Endothelial cell of umbilical vein (primary cell): ENCODE measurements around the gene OR4E1. TPM values are rescaled to one million over a fixed set of nuclear protein-coding genes. Genes with fewer than 3 reads are reported as not detected.

Experiments
- BruUV-seq: library from RNA; stranded (reverse); fragments of 400-500 nt; replicated peaks from 2 replicates; lab custom pipeline; 2021; lab: Mats Ljungman, UMichigan
- CTCF ChIA-PET: fragments of 300-600, 350-600 bp; sonication (Branson Sonifier 250); formaldehyde crosslinking; loops from one replicate; lab custom pipeline; 2021; ENCODE audit warnings: antibody characterized with exemption, inconsistent platforms; lab: Charles Lee
- POLR2A ChIA-PET: fragments of 300-600, 350-600 bp; sonication (Branson Sonifier 250); formaldehyde crosslinking; loops from one replicate; lab custom pipeline; 2021; ENCODE audit warnings: antibody characterized with exemption, inconsistent platforms; lab: Charles Lee
- DNase-seq: peaks from one replicate; pipeline ENCODE4 v3.0.0-alpha.2; 2011; ENCODE audit warnings: low read depth, low spot score
- FAIRE-seq: peaks from 2 replicates; lab custom pipeline; 2011; peaks lifted over from hg19 to GRCh38; lab: Jason Lieb, UNC
- H2AFZ ChIP-seq: 2 replicates; pipeline ENCODE4 v1.6.0; 2012; ENCODE audit warnings: low read depth, low read length, control low read depth, inconsistent platforms
- H3K27ac ChIP-seq: 2 replicates; pipeline ENCODE4 v1.5.1; 2011; ENCODE audit warnings: low read depth, mild to moderate bottlenecking, control low read depth, low read length, moderate library complexity; ENCODE audit not compliant: insufficient read depth
- H3K27me3 ChIP-seq, 2 experiments: 2 replicates each; pipeline versions ENCODE4 v1.6.0 to v1.6.1; 2011; ENCODE audit warnings: low read length in 2 of 2, mixed read lengths in 1 of 2; ENCODE audit not compliant: control insufficient read depth in 2 of 2, insufficient read depth in 2 of 2
- H3K36me3 ChIP-seq, 2 experiments: 2 replicates in 1 of 2; 3 replicates in 1 of 2; pipeline ENCODE4 v1.5.1; 2011; ENCODE audit warnings: low read length in 2 of 2, mild to moderate bottlenecking in 1 of 2, moderate library complexity in 1 of 2; ENCODE audit not compliant: control insufficient read depth in 2 of 2, insufficient read depth in 2 of 2; ENCODE audit errors: extremely low read depth in 1 of 2
- H3K4me1 ChIP-seq: 3 replicates; pipeline ENCODE4 v1.5.1; 2011; ENCODE audit warnings: mild to moderate bottlenecking, low read length; ENCODE audit not compliant: control insufficient read depth, insufficient read depth; ENCODE audit errors: extremely low read depth
- H3K4me2 ChIP-seq: 2 replicates; pipeline ENCODE4 v1.6.1; 2011; ENCODE audit warnings: low read length, control low read depth, mixed read lengths; ENCODE audit not compliant: insufficient read depth
- H3K4me3 ChIP-seq, 3 experiments: fragments of 200-600 bp in 1 of 3; sonication (generic), shearing (Covaris generic) in 1 of 3; replicated peaks in 1 of 3; 2 replicates each; pipeline ENCODE4 v1.5.1; 2011 to 2016; ENCODE audit warnings: control low read depth in 3 of 3, low read length in 3 of 3, mild to moderate bottlenecking in 2 of 3, inconsistent platforms in 1 of 3, low read depth in 1 of 3, moderate library complexity in 1 of 3; ENCODE audit not compliant: insufficient read depth in 1 of 3
- H3K79me2 ChIP-seq: 2 replicates; pipeline ENCODE4 v1.6.0; 2012; ENCODE audit warnings: low read length, inconsistent platforms; ENCODE audit not compliant: control insufficient read depth, insufficient read depth
- H3K9ac ChIP-seq: replicated peaks from 2 replicates; pipeline ENCODE3; 2011; ENCODE audit warnings: low read length, control low read depth; ENCODE audit not compliant: insufficient read depth; ENCODE audit errors: extremely low read depth
- H3K9me1 ChIP-seq: replicated peaks from 3 replicates; pipeline ENCODE4 v1.6.0; 2011; ENCODE audit warnings: mild to moderate bottlenecking, low read length; ENCODE audit not compliant: control insufficient read depth, insufficient read depth; ENCODE audit errors: extremely low read depth
- H3K9me3 ChIP-seq: replicated peaks from 2 replicates; pipeline ENCODE4 v1.5.1; 2012; ENCODE audit warnings: low read length, inconsistent platforms; ENCODE audit not compliant: control insufficient read depth, insufficient read depth
- H4K20me1 ChIP-seq: replicated peaks from 2 replicates; pipeline ENCODE3; 2011; ENCODE audit warnings: mild to moderate bottlenecking, low read length; ENCODE audit not compliant: control insufficient read depth, insufficient read depth; ENCODE audit errors: extremely low read depth
- CTCF ChIP-seq, 2 donors: IDR thresholded peaks; 1 replicate in 1 of 2; 2 replicates in 1 of 2; pipeline ENCODE4 v1.5.1; 2011; ENCODE audit warnings: low read length in 2 of 2, mild to moderate bottlenecking in 2 of 2, moderate library complexity in 2 of 2, control low read depth in 1 of 2, inconsistent platforms in 1 of 2, low read depth in 1 of 2; ENCODE audit not compliant: insufficient read depth in 1 of 2; ENCODE audit errors: extremely low read depth in 1 of 2
- EZH2 ChIP-seq: IDR thresholded peaks from 2 replicates; pipeline ENCODE4 v1.6.1; 2012; ENCODE audit warnings: borderline replicate concordance, low read depth, mild to moderate bottlenecking, moderate library complexity, low read length, inconsistent platforms; ENCODE audit not compliant: severe bottlenecking
- FOS ChIP-seq: IDR thresholded peaks from 2 replicates; pipeline ENCODE4 v1.6.1; 2011; ENCODE audit warnings: mild to moderate bottlenecking, low read length, moderate library complexity, borderline replicate concordance; ENCODE audit not compliant: insufficient read depth
- GATA2 ChIP-seq: IDR thresholded peaks from 2 replicates; pipeline ENCODE4 v1.7.0; 2011; ENCODE audit warnings: low read depth, mild to moderate bottlenecking, moderate library complexity, mixed read lengths, low read length; ENCODE audit not compliant: insufficient read length, insufficient read depth
- JUN ChIP-seq: IDR thresholded peaks from 2 replicates; pipeline ENCODE4 v1.6.1; 2011; ENCODE audit warnings: borderline replicate concordance, low read depth; ENCODE audit not compliant: insufficient read length, insufficient read depth
- MAX ChIP-seq: IDR thresholded peaks from 2 replicates; pipeline ENCODE4 v1.6.1; 2011; ENCODE audit not compliant: insufficient read depth, insufficient read length
- MYC ChIP-seq: IDR thresholded peaks from one replicate; pipeline ENCODE4 v1.6.1; 2011; ENCODE audit warnings: mild to moderate bottlenecking, low read depth, low read length
- POLR2A ChIP-seq: IDR thresholded peaks from 2 replicates; pipeline ENCODE4 v1.6.1; 2012; ENCODE audit warnings: low read depth, mild to moderate bottlenecking, control low read depth, low read length
- POLR2AphosphoS5 ChIP-seq: IDR thresholded peaks from 2 replicates; pipeline ENCODE4 v1.6.1; 2012; ENCODE audit warnings: low read depth, mild to moderate bottlenecking, control low read depth, low read length, moderate library complexity; ENCODE audit not compliant: insufficient read depth
- dilution Hi-C: fragments of 300-500 bp; cut with MboI; formaldehyde crosslinking; loops from one replicate; pipeline ENCODE4 v1.15.0; 2019; ENCODE audit warnings: low sequenced_read_pairs; ENCODE audit not compliant: extremely low pct_ligation_motif_present
- intact Hi-C: fragments of 100-400 bp; cut with micrococcal nuclease; formaldehyde crosslinking; loops from one replicate; pipeline ENCODE4 v1.10.0; 2022
- polyA plus RNA-seq, 4 experiments: library from polyadenylated mRNA; depleted of rRNA in 3 of 4; stranded (reverse) in 3 of 4; unstranded in 1 of 4; fragments of >200 nt; gene quantifications; 2 replicates each; pipeline versions ENCODE4 v1.2.1 to v1.2.3, GENCODE V29; 2011 to 2012; ENCODE audit warnings: missing spikeins in 1 of 4
- total RNA-seq: library from RNA; stranded (reverse); gene quantifications from 2 replicates; pipeline ENCODE4 v1.2.3, GENCODE V29; 2021

Gene OR4E1
- total and polyA plus RNA-seq, 2 donors (not counting 3 experiments of a cell fraction or from before 2014, with no cell fraction given): not detected

GRCh38 chr14:21652209-21652808 lies 21.3 kb downstream of the OR4E1 start:
- Histone ChIP-seq H3K4me3 (no peak overlapping the region), H4K20me1 (no peaks in the 10 kb centered on the region), H3K9me1 (no peaks in the 10 kb centered on the region), H3K4me1 (peaks cover 3% of the 10 kb centered on the region), H2AFZ (no peak overlapping the region), H3K36me3 (no peaks in the 10 kb centered on the region), H3K9ac (no peak overlapping the region), H3K27ac (no peak overlapping the region), H3K9me3 (no peaks in the 10 kb centered on the region), H3K79me2 (no peaks in the 10 kb centered on the region), H3K4me2 (no peak overlapping the region), H3K27me3 (no peaks in the 10 kb centered on the region)
- ChIA-PET POLR2A (no interaction called here), CTCF (no interaction called here)
- FAIRE-seq (no peak), DNase-seq (peak; percentile 6)
- dilution Hi-C loops (no loop called here), intact Hi-C loops (no loop called here)
- no TSS peak for BruUV-seq
- TF ChIP-seq JUN: no peak
- no peak for TF ChIP-seq CTCF (IDR thresholded peaks at IDR 0.05; ENCODE audit: extremely low read depth in 1 of 2, insufficient read depth in 1 of 2, low read depth in 1 of 2, low read length in 2 of 2)
- TF ChIP-seq MAX: no peak
- TF ChIP-seq POLR2AphosphoS5: no peak
- no peak for TF ChIP-seq POLR2A
- TF ChIP-seq GATA2: no peak
- TF ChIP-seq MYC: no peak
- TF ChIP-seq EZH2: no peak
- no peak for TF ChIP-seq FOS
